ENCODE results near the gene DNAH17. TPM values are rescaled to one million over a fixed set of nuclear protein-coding genes. Genes with fewer than 3 reads are reported as not detected.

Gene DNAH17
- total RNA-seq, 1 experiment from 2014 or later, result 0.13 TPM

GRCh38 chr17:78624324-78625151 lies 47.3 kb upstream of the DNAH17 start:
- H3K4me3 Mint-ChIP-seq, result no peak overlapping the region
- H3K14ac ChIP-seq (ENCODE audit: insufficient read depth, low read length), result no peak overlapping the region
- no peaks in the 10 kb centered on the region for H4K20me1 ChIP-seq (ENCODE audit: control insufficient read depth, insufficient read depth, insufficient read length)
- H3K4me1 ChIP-seq (ENCODE audit: insufficient read depth, low read length), result no peaks in the 10 kb centered on the region
- no peak overlapping the region for H3K4ac ChIP-seq (ENCODE audit: low read depth, low read length)
- no peak for DNase-seq
- no peak overlapping the region for H2AK5ac ChIP-seq (ENCODE audit: insufficient read length, low read length)
- no peaks in the 10 kb centered on the region for H3K27me3 Mint-ChIP-seq (ENCODE audit: low read depth)
- no peaks in the 10 kb centered on the region for H3K27me3 ChIP-seq (ENCODE audit: insufficient read depth, low read length)
- no peak overlapping the region for H4K8ac ChIP-seq (replicated peaks; ENCODE audit: insufficient read length, low read depth, low read length)
- no peaks in the 10 kb centered on the region for H3K79me2 ChIP-seq (ENCODE audit: insufficient read depth, low read length)
- no peak overlapping the region for H2BK20ac ChIP-seq (ENCODE audit: low read depth, low read length, poor library complexity, severe bottlenecking)
- H2BK120ac ChIP-seq (ENCODE audit: low read depth, low read length, poor library complexity, severe bottlenecking), result no peak overlapping the region
- H3K27ac Mint-ChIP-seq, result no peak overlapping the region
- H3K9ac ChIP-seq (ENCODE audit: extremely low read depth, insufficient read length, low read length), result no peak overlapping the region
- H3K23ac ChIP-seq (ENCODE audit: insufficient read length, low read depth, low read length), result no peak overlapping the region
- no peak overlapping the region for H3K18ac ChIP-seq (ENCODE audit: insufficient read length, low read depth, low read length)
- no peak for TF ChIP-seq CTCF (conservative IDR thresholded peaks at IDR 0.05)
- H2BK5ac ChIP-seq (ENCODE audit: insufficient read length, low read length), result no peak overlapping the region
- peaks cover 6 to 8% of the 10 kb centered on the region in 2 experiments; a peak in 4 of 5 replicates for H3K9me3 Mint-ChIP-seq
- no peak overlapping the region for H2BK15ac ChIP-seq (ENCODE audit: low read depth, low read length)
- H3K23me2 ChIP-seq (ENCODE audit: insufficient read length, low read depth, low read length, poor library complexity, severe bottlenecking), result no peaks in the 10 kb centered on the region
- no peak overlapping the region for H4K91ac ChIP-seq (ENCODE audit: insufficient read length, low read depth, low read length)
- no CpG with 5 or more reads among the region's 14 CpGs for WGBS (ENCODE audit: extremely low coverage, insufficient read length, low lambda C conversion rate)
- H2AFZ ChIP-seq (ENCODE audit: low read length), result no peak overlapping the region
- H3T11ph ChIP-seq (ENCODE audit: low read length), result no peak overlapping the region
- peaks cover 3% of the 10 kb centered on the region in 2 experiments; a peak in 3 of 4 replicates for H3K4me1 Mint-ChIP-seq
- H3K79me1 ChIP-seq (ENCODE audit: insufficient read depth, low read depth, low read length, poor library complexity, severe bottlenecking), result no peaks in the 10 kb centered on the region
- no peak overlapping the region for H2BK12ac ChIP-seq (ENCODE audit: insufficient read length, low read depth, low read length)
- no peaks in the 10 kb centered on the region for H3K9me3 ChIP-seq (ENCODE audit: control insufficient read depth, low read depth, low read length)
- H4K5ac ChIP-seq (ENCODE audit: insufficient read length, low read depth, low read length), result no peak overlapping the region
- no peak overlapping the region for H3K56ac ChIP-seq (ENCODE audit: insufficient read length, low read depth, low read length)
- no peak overlapping the region for H3K4me2 ChIP-seq (ENCODE audit: insufficient read depth, insufficient read length, low read length)
- 0 out of 7 replicates have a peak, but pooled peaks cover 0 to 5% (median 0%) of the 10 kb centered on the region in 3 experiments for H3K36me3 Mint-ChIP-seq (ENCODE audit: insufficient read depth in 1 of 3, low read depth in 3 of 3)
- H3K27ac ChIP-seq (ENCODE audit: insufficient read length, low read depth, low read length), result no peak overlapping the region

Measured in H9 (cell line).